ENCODE measurements around the gene FREY1. TPM values are rescaled to one million over a fixed set of nuclear protein-coding genes. Genes with fewer than 3 reads are reported as not detected.

The FREY1 gene
- total and polyA plus RNA-seq, 8 donors: 0.21 to 0.89 (median 0.43) TPM; not detected in 2

DNA sequence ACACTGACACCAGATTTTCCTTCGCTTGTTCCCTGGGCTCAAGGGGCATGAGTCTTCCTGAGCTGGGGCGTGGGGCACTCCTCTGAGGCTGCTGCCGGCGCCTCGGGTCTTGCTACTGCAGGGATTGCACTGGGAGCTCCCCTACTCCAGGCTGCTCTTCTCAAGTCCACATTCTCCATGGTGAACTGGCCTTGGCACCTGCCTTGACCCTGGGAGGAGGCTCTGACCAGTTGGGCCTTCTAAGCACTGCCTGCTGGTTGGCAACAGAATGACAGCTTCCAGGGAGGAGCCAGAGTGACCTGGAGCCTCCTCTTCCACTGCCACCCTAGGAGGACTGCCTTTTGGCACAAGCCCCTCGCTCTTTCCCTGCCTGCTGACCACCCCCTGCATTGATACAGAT is 9.5 kb downstream of the FREY1 start:
- intact Hi-C loops (cut with DNase I): no loop called here
- no peak overlapping the region for H3K4me3 ChIP-seq
- no peaks in the 10 kb centered on the region for H3K36me3 ChIP-seq
- H3K27me3 ChIP-seq: peaks cover 0 to 76% of the 10 kb centered on the region in 2 donors
- TF ChIP-seq CTCF (IDR thresholded peaks at IDR 0.05): no peak
- peaks cover 14 to 20% of the 10 kb centered on the region in 2 donors for H3K4me1 ChIP-seq
- no peak overlapping the region for H3K27ac ChIP-seq
- H3K9me3 ChIP-seq: no peaks in the 10 kb centered on the region
- no peak for DNase-seq
- ATAC-seq: no peak

DNA sequence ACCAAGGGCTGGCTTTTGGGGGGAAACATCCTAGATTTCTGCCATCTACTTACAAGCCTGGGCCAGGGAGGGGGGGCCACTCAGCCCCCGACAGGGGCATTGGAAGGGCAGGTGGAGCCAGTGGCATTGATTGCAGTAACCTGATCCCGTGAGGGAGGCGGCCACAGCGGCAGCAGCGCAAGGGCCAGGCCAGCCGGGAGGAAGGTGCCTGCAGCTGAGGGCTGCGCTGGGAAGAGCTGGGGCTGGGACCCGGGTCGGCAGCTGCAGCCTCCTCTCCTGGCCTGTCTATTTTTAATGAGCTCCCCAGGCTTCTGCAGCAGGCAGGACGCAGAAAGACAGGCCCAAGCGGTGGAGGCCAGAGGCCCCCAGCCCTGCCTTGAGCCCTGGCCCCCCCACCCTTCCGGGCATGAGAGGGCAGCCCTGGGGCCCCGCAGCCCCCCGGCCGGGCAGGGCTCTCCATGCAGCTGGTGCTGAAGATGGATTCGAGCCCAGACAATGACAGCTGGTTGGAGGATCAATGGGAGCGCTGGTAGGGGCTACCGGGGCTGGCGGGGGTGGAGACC is 10.6 kb downstream of the FREY1 start:
- peak in 1 of 4 donors; percentile 64 for DNase-seq
- Histone ChIP-seq H3K36me3 (no peaks in the 10 kb centered on the region), H3K4me3 (no peak overlapping the region), H3K27ac (no peak overlapping the region), H3K9me3 (no peaks in the 10 kb centered on the region), H3K4me1 (peaks cover 14 to 20% of the 10 kb centered on the region in 2 donors), H3K27me3 (peaks cover 0 to 71% of the 10 kb centered on the region in 2 donors)
- no peak for ATAC-seq
- TF ChIP-seq CTCF (IDR thresholded peaks at IDR 0.05): no peak
- intact Hi-C loops (cut with DNase I): no loop called here

DNA sequence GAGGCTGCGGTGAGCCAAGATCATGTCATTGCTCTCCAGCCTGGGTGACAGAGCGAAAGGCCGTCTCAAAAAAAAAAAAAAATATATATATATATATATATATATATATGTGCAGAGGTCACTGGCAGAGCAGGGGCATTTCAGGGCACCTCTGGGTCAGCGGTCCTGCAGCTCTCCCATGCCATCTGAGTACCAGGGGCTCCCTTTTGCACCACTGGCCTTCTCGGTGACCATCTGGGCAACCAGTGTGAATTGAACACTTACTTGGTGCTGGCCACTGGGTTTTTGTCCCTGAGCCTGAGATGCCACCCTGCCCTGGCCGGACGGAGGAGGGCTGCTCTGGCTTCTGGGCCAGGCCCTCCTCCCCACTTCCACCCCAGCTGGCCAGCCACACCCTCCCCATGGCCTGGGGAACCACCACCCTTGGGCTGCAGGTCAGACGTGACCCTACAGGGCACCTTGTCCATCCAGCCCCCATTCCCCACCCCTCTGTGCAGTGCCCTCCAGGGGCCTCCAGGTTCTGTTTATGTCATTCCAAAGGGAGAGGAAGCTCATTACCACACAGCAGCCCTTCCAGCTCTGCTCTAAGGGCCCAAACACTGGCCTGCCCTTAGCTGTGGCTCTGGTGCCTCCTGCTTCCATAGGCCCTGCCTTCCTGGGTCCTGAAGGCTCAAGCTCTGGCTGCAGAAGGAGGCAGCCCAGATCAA is 11.4 kb downstream of the FREY1 start:
- H3K4me3 ChIP-seq: no peak overlapping the region
- intact Hi-C loops (cut with DNase I): no loop called here
- DNase-seq (no peak), ATAC-seq (no peak)
- no peaks in the 10 kb centered on the region for H3K36me3 ChIP-seq
- no peaks in the 10 kb centered on the region for H3K9me3 ChIP-seq
- TF ChIP-seq CTCF (IDR thresholded peaks at IDR 0.05): no peak
- peaks cover 0 to 63% of the 10 kb centered on the region in 2 donors for H3K27me3 ChIP-seq
- H3K4me1 ChIP-seq: peaks cover 11 to 13% of the 10 kb centered on the region in 2 donors
- H3K27ac ChIP-seq: no peak overlapping the region

GRCh38 chr11:45894555-45895247 is 12.4 kb downstream of the FREY1 start:
- DNase-seq (no peak), ATAC-seq (no peak)
- Histone ChIP-seq H3K36me3 (no peaks in the 10 kb centered on the region), H3K9me3 (no peaks in the 10 kb centered on the region), H3K27me3 (peaks cover 0 to 53% of the 10 kb centered on the region in 2 donors), H3K4me3 (no peak overlapping the region), H3K4me1 (peaks cover 7 to 8% of the 10 kb centered on the region in 2 donors), H3K27ac (no peak overlapping the region)
- no peak for TF ChIP-seq CTCF (IDR thresholded peaks at IDR 0.05)
- intact Hi-C loops (cut with DNase I): no loop called here

- no peak for ATAC-seq
These were observed 14.2 kb downstream of the FREY1 start for GRCh38 chr11:45892856-45893255.

More at GRCh38 chr11:45892856-45893255, 14.2 kb downstream of the FREY1 start:
- Histone ChIP-seq H3K27me3 (peaks cover 0 to 35% of the 10 kb centered on the region in 2 donors), H3K27ac (no peak overlapping the region), H3K4me3 (no peak overlapping the region), H3K4me1 (no peaks in the 10 kb centered on the region), H3K36me3 (no peaks in the 10 kb centered on the region), H3K9me3 (no peaks in the 10 kb centered on the region)
- DNase-seq: no peak
- TF ChIP-seq CTCF (IDR thresholded peaks at IDR 0.05): no peak
- intact Hi-C loops (cut with DNase I): no loop called here
